Measurements from ENCODE around the gene AREG.

DNA sequence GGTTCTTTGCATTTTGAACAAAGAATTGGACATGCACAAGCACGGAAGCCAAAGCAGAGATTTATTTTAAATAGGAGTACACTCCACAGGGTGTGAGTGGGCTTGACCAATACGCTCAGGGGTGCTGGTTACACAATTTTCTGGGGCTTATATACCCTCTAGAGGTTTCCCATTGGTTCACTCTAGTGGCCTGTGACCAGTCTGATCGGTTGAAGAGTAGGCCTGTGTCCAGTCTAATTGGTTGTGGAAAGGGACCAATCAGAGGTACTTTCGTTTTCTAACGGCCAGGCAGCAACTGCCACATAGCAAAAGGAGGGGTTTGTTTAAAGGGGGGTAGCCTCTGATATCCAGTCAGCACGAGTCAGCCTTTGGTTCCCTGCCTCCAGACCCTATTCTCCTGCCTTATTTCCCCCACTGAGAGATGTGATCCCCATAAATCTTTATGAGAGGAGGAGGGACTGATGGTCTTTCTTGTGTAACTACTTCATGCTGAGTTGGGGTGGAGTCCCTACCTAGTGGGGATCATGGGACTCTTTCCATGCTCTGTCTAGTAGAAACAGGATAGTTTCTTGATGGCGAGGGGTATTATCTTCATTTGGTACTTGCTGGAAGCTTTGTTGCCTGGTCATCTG, 11.3 kb upstream of the AREG start:
- TF ChIP-seq CTCF (IDR thresholded peaks at IDR 0.05 in 4 of 5, conservative IDR thresholded peaks at IDR 0.05 in 1 of 5) (no peak), POLR2A (IDR thresholded peaks at IDR 0.05) (no peak)

All from gastrocnemius medialis (tissue), 4 donors.